GM21423 (cell line): ENCODE results near the gene TOMM7.
"Not testable (repeated sequence)": the region's sequence is repeated elsewhere in the genome, so short reads cannot be mapped to it uniquely, and the experiment has no call there.

Experiments used
- ATAC-seq: cut with Tn5 transposase; IDR thresholded peaks from one replicate; pipeline ENCODE4 v1.9.1; 2021; ENCODE audit warnings: mild to moderate bottlenecking, moderate library complexity; ENCODE audit not compliant: unreplicated experiment

The TOMM7 gene

GRCh38 chr7:22826593-22826992, 3.9 kb upstream of the TOMM7 start:
- no peak for ATAC-seq

GRCh38 chr7:22824760-22825159, 2.1 kb upstream of the TOMM7 start:
- ATAC-seq = no peak

- ATAC-seq = no peak
Measured at GRCh38 chr7:22823142-22823497, 471 bp upstream of the TOMM7 start.

GRCh38 chr7:22821702-22822485, 755 bp downstream of the TOMM7 start:
- no peak for ATAC-seq

GRCh38 chr7:22819476-22819875, 3.2 kb downstream of the TOMM7 start:
- ATAC-seq = no peak

GRCh38 chr7:22814261-22815208, 8.1 kb downstream of the TOMM7 start:
- ATAC-seq = peak; percentile 51

- no peak for ATAC-seq
Measured at GRCh38 chr7:22812353-22812752, 10.3 kb downstream of the TOMM7 start.

GRCh38 chr7:22811746-22812280, 10.8 kb downstream of the TOMM7 start:
- no peak for ATAC-seq

- no peak for ATAC-seq
Measured at GRCh38 chr7:22810843-22811242, 11.8 kb downstream of the TOMM7 start.

GRCh38 chr7:22809902-22810642, 12.6 kb downstream of the TOMM7 start:
- ATAC-seq = no peak

GRCh38 chr7:22808140-22808539, 14.5 kb downstream of the TOMM7 start:
- no peak for ATAC-seq

- ATAC-seq = no peak
Measured at GRCh38 chr7:22806752-22807151, 15.9 kb downstream of the TOMM7 start.

GRCh38 chr7:22805227-22805626, 17.4 kb downstream of the TOMM7 start:
- no peak for ATAC-seq

GRCh38 chr7:22802831-22803230, 19.8 kb downstream of the TOMM7 start:
- not testable (repeated sequence) for ATAC-seq

- no peak for ATAC-seq
Measured at GRCh38 chr7:22802426-22802825, 20.2 kb downstream of the TOMM7 start.

- ATAC-seq = no peak
Measured at GRCh38 chr7:22801912-22802311, 20.7 kb downstream of the TOMM7 start.

GRCh38 chr7:22799633-22800032, 23.0 kb downstream of the TOMM7 start:
- no peak for ATAC-seq

GRCh38 chr7:22793593-22794462, 28.8 kb downstream of the TOMM7 start:
- ATAC-seq = no peak

- no peak for ATAC-seq
Measured at GRCh38 chr7:22791204-22792158, 31.2 kb downstream of the TOMM7 start.
